B cell (primary cell): ENCODE data around the gene ANKS1B. TPM values are rescaled to one million over a fixed set of nuclear protein-coding genes. Genes with fewer than 3 reads are reported as not detected.

Experiments used
- ATAC-seq: fragments of 200-7000 bp; cut with Tn5 transposase; one replicate; pipeline ENCODE4 v1.10.0; 2021; ENCODE audit warnings: low read depth, mild to moderate bottlenecking, moderate number of reproducible peaks, moderate library complexity
- CTCF ChIA-PET: fragments of 350-600 bp; sonication (Branson Sonifier 250); formaldehyde crosslinking; loops from one replicate; lab custom pipeline; 2021; ENCODE audit warnings: antibody characterized with exemption, inconsistent platforms; lab: Charles Lee
- POLR2A ChIA-PET: fragments of 350-600 bp; sonication (Branson Sonifier 250); formaldehyde crosslinking; loops from one replicate; lab custom pipeline; 2021; ENCODE audit warnings: antibody characterized with exemption; lab: Charles Lee
- DNase-seq: peaks from one replicate; pipeline ENCODE4 v3.0.0; 2013
- H2AFZ ChIP-seq: 2 replicates; pipeline ENCODE4 v1.6.1; 2012; ENCODE audit warnings: mild to moderate bottlenecking, low read depth, low read length; ENCODE audit not compliant: insufficient read depth, poor library complexity, severe bottlenecking
- H3K27ac ChIP-seq, 2 donors: 1 replicate in 1 of 2; 2 replicates in 1 of 2; pipeline ENCODE4 v1.5.1; 2012 to 2013; ENCODE audit warnings: low read length in 2 of 2, mild to moderate bottlenecking in 2 of 2, moderate library complexity in 1 of 2
- H3K27me3 ChIP-seq, 4 experiments: fragments of 200-600 bp in 1 of 4; sonication (generic) in 1 of 4; replicated peaks in 1 of 4; 1 replicate in 2 of 4; 2 replicates in 2 of 4; pipeline versions ENCODE4 v1.6.1 to v1.7.0; 2013 to 2016; ENCODE audit warnings: low read length in 3 of 4, mild to moderate bottlenecking in 2 of 4, mixed read lengths in 1 of 4, moderate library complexity in 1 of 4; ENCODE audit not compliant: insufficient read depth in 4 of 4, control insufficient read depth in 3 of 4; ENCODE audit errors: control extremely low read depth in 1 of 4
- H3K36me3 ChIP-seq, 2 experiments: replicated peaks in 1 of 2; 1 replicate in 1 of 2; 2 replicates in 1 of 2; pipeline versions ENCODE4 v1.6.1 to v1.7.1; 2013; ENCODE audit warnings: low read length in 1 of 2; ENCODE audit not compliant: insufficient read depth in 2 of 2, control insufficient read depth in 1 of 2; ENCODE audit errors: control extremely low read depth in 1 of 2, extremely low read depth in 1 of 2
- H3K4me1 ChIP-seq, 2 donors: fragments of 200-600 bp in 1 of 2; sonication (generic) in 1 of 2; 1 replicate in 1 of 2; 2 replicates in 1 of 2; pipeline versions ENCODE4 v1.5.1 to v1.6.1; 2013 to 2017; ENCODE audit warnings: low read length in 2 of 2; ENCODE audit not compliant: control insufficient read depth in 2 of 2, insufficient read depth in 2 of 2
- H3K4me2 ChIP-seq: replicated peaks from 2 replicates; pipeline ENCODE3; 2012; ENCODE audit warnings: mild to moderate bottlenecking, low read depth, low read length; ENCODE audit not compliant: poor library complexity, severe bottlenecking
- H3K4me3 ChIP-seq, 5 experiments: fragments of 200-600 bp in 1 of 5; sonication (generic) in 1 of 5; 1 replicate in 3 of 5; 2 replicates in 2 of 5; pipeline versions ENCODE4 v1.5.1 to v1.7.0; 2011 to 2016; ENCODE audit warnings: low read length in 4 of 5, mild to moderate bottlenecking in 4 of 5, low read depth in 2 of 5, control low read depth in 1 of 5, moderate library complexity in 1 of 5; ENCODE audit not compliant: insufficient read depth in 1 of 5; ENCODE audit errors: control extremely low read depth in 1 of 5, extremely low read depth in 1 of 5
- H3K79me2 ChIP-seq: fragments of 200-600 bp; sonication (generic); one replicate; pipeline ENCODE4 v1.6.0; 2016; ENCODE audit warnings: low read length; ENCODE audit not compliant: control insufficient read depth, insufficient read depth
- H3K9ac ChIP-seq: fragments of 200-600 bp; sonication (generic); 2 replicates; pipeline ENCODE4 v1.6.1; 2017; ENCODE audit warnings: mild to moderate bottlenecking, low read length, moderate library complexity
- H3K9me3 ChIP-seq, 3 donors: one replicate each; pipeline versions ENCODE4 v1.6.1 to v1.7.1; 2013; ENCODE audit warnings: low read length in 2 of 3; ENCODE audit not compliant: control insufficient read depth in 2 of 3, insufficient read depth in 1 of 3; ENCODE audit errors: control extremely low read depth in 1 of 3
- H4K20me1 ChIP-seq: 2 replicates; pipeline ENCODE4 v1.6.0; 2012; ENCODE audit warnings: mild to moderate bottlenecking, low read length; ENCODE audit not compliant: insufficient read depth, control insufficient read depth, poor library complexity, severe bottlenecking
- H3K27ac Mint-ChIP-seq: one replicate; pipeline ENCODE4 v1.8.0; 2021; ENCODE audit warnings: mixed read lengths
- H3K27me3 Mint-ChIP-seq: one replicate; pipeline ENCODE4 v1.8.0; 2021; ENCODE audit warnings: mixed read lengths
- H3K4me1 Mint-ChIP-seq: one replicate; pipeline ENCODE4 v1.8.0; 2021; ENCODE audit warnings: mixed read lengths
- H3K4me3 Mint-ChIP-seq: one replicate; pipeline ENCODE4 v1.8.0; 2021; ENCODE audit warnings: mixed read lengths
- H3K9me3 Mint-ChIP-seq: one replicate; pipeline ENCODE4 v1.8.0; 2022; ENCODE audit warnings: mixed read lengths; ENCODE audit not compliant: insufficient read depth
- EZH2 ChIP-seq: IDR thresholded peaks from 2 replicates; pipeline ENCODE4 v1.6.1; 2012; ENCODE audit warnings: borderline replicate concordance, low read depth, mild to moderate bottlenecking, moderate library complexity, low read length; ENCODE audit not compliant: insufficient read depth, poor library complexity, severe bottlenecking
- WGBS: methylation state at CpG from one replicate; pipeline ENCODE4 v1.1.5; 2013; ENCODE audit warnings: missing lambda C conversion rate; ENCODE audit not compliant: insufficient coverage; 5-methylcytosine and 5-hydroxymethylcytosine counted together
- intact Hi-C: fragments of 100-400 bp; cut with micrococcal nuclease; formaldehyde crosslinking; loops from one replicate; pipeline ENCODE4 v1.10.0; 2022
- polyA plus RNA-seq: library from polyadenylated mRNA; depleted of rRNA; stranded (reverse); fragments of >200 nt; gene quantifications from 2 replicates; pipeline ENCODE4 v1.2.3, GENCODE V29; 2012
- total RNA-seq, 2 donors: library from RNA; stranded (reverse); fragments of 120-200 nt in 1 of 2; gene quantifications; 1 replicate in 1 of 2; 2 replicates in 1 of 2; pipeline versions ENCODE4 v1.2.3 to v1.2.4, GENCODE V29; 2013 to 2022
- TF ChIP-seq, protein P1 (sequence below): fragments of 200-600 bp; IDR thresholded peaks from one replicate; pipeline ENCODE4 v1.8.0; 2022; ENCODE audit warnings: antibody characterized with exemption, mild to moderate bottlenecking

ANKS1B gene
- total and polyA plus RNA-seq, 2 donors (not counting 1 experiment from before 2014, with no cell fraction given), result not detected

DNA sequence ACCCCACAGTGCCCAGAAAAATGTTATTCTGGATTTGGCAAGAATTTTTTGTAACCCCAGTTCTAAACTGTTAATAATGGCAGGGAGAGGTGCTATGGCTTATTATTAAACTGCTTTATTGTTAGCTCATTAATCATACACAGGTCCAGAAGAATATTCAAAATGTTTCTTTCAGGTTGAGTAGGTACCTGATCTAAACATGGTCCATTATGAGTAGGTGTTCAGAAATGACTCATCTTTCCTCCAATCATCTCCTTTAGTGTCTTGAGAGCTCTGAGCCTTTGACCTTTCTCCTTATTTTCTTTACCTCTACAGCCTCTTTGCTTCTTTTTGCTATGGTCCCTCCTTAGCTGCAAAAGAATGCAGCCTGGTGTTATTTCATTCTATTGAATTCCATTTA is 548.2 kb downstream of the ANKS1B start:
- intact Hi-C loops, result no loop called here
- Mint-ChIP-seq H3K27ac (no peak overlapping the region), H3K27me3 (no peaks in the 10 kb centered on the region), H3K4me1 (no peaks in the 10 kb centered on the region), H3K9me3 (no peaks in the 10 kb centered on the region), H3K4me3 (no peak overlapping the region)
- Histone ChIP-seq H2AFZ (no peak overlapping the region), H4K20me1 (no peaks in the 10 kb centered on the region), H3K27ac (no peak overlapping the region), H3K4me2 (no peak overlapping the region), H3K4me3 (no peak overlapping the region), H3K9me3 (no peaks in the 10 kb centered on the region), H3K79me2 (no peaks in the 10 kb centered on the region), H3K27me3 (no peaks in the 10 kb centered on the region), H3K9ac (no peak overlapping the region), H3K36me3 (no peaks in the 10 kb centered on the region), H3K4me1 (no peaks in the 10 kb centered on the region)
- ChIA-PET POLR2A (no interaction called here), CTCF (no interaction called here)
- DNase-seq (no peak), ATAC-seq (no peak)
- TF ChIP-seq, protein P1, sequence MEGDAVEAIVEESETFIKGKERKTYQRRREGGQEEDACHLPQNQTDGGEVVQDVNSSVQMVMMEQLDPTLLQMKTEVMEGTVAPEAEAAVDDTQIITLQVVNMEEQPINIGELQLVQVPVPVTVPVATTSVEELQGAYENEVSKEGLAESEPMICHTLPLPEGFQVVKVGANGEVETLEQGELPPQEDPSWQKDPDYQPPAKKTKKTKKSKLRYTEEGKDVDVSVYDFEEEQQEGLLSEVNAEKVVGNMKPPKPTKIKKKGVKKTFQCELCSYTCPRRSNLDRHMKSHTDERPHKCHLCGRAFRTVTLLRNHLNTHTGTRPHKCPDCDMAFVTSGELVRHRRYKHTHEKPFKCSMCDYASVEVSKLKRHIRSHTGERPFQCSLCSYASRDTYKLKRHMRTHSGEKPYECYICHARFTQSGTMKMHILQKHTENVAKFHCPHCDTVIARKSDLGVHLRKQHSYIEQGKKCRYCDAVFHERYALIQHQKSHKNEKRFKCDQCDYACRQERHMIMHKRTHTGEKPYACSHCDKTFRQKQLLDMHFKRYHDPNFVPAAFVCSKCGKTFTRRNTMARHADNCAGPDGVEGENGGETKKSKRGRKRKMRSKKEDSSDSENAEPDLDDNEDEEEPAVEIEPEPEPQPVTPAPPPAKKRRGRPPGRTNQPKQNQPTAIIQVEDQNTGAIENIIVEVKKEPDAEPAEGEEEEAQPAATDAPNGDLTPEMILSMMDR, result no peak
- TF ChIP-seq EZH2, result no peak

DNA sequence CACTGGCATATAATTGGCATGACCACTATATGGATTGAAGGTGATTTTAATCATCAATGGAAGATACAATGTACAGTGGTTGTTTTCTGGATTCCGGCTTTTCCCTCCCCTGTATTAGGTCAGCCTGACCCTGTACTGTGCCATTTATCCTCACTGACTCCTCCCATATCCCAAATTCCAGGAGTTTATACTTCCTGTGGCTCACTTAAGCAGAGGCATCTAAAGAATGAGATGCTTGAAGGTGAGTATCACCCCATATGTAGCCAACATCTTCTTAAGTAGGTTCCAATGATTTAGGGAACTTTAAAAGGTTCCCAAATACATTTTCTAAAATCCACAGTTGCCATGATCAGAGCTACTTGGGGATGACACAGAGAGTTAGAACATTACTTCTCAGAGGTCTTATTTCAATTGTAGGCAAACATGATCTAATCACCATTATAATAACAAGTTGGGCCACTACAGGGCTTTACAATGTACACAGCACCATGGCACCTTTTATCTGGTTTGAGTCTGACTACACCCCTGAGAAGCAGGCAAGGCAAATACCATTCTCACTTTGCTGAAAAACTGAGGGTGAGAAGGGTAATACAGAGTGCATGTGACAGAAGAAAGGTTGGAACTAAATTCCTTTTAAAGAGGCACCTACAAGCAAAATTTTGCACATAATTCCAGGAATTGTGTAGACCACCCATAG is 549.5 kb downstream of the ANKS1B start:
- H3K9me3 Mint-ChIP-seq, result no peaks in the 10 kb centered on the region
- H3K4me1 Mint-ChIP-seq, result no peaks in the 10 kb centered on the region
- no peak for TF ChIP-seq EZH2
- TF ChIP-seq, protein P1, result no peak
- Histone ChIP-seq H3K27me3 (no peaks in the 10 kb centered on the region), H3K36me3 (no peaks in the 10 kb centered on the region), H3K79me2 (no peaks in the 10 kb centered on the region), H3K9me3 (no peaks in the 10 kb centered on the region), H2AFZ (no peak overlapping the region), H4K20me1 (no peaks in the 10 kb centered on the region), H3K4me2 (no peak overlapping the region), H3K27ac (no peak overlapping the region), H3K4me3 (no peak overlapping the region), H3K4me1 (no peaks in the 10 kb centered on the region), H3K9ac (no peak overlapping the region)
- no peak for ATAC-seq
- ChIA-PET CTCF (no interaction called here), POLR2A (no interaction called here)
- no peaks in the 10 kb centered on the region for H3K27me3 Mint-ChIP-seq
- no peak overlapping the region for H3K27ac Mint-ChIP-seq
- WGBS, result no CpG with 5 or more reads among the region's 1 CpG
- no peak for DNase-seq
- no peak overlapping the region for H3K4me3 Mint-ChIP-seq
- intact Hi-C loops, result no loop called here
